ENCODE measurements around the gene NQO2.

The NQO2 gene

DNA sequence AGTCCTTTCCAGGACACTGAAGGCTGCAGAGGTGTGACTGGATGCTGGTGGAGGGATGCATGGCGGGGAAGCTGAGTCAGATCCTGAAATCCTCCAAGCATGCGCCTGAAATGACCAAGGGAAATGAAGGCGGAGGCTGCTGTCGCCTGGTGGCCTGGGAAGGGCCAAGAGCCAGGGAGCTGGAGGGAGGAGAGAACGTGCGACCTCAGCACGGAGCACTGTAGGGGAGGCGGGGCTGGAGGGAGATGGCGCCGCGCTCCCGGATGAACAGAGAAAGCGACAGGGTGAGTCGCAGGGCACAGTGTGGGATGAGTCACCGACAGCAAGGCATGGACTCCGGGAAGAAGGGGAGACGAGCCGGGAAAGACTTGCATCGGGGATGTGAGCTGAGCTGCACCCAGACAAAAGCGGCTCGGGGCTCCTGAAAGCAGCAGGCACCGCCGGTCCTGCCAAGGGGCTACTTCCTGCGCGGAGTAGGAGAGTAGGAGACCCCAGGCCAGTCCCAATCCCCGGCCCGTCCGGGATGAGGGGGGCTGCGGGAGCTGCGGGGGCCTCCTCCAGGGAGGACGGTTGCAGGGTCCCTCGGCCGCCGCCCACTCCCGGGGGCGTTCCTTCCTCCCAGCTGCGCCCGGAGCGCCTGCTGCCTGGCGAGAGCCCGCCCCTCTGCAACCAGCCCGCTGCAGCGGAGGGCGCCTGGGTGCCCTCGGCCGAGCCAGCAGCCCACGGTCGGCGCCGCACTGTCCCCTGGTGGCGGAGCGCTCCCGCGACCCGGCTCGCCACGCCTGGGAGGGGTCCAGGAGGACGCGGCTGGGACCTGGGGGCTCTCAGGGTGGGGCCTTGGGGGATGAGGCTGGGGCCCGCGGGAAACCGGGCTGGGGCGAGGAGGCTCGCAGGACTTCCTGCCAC is 11.0 kb upstream of the NQO2 start:
- TF ChIP-seq, protein P1, sequence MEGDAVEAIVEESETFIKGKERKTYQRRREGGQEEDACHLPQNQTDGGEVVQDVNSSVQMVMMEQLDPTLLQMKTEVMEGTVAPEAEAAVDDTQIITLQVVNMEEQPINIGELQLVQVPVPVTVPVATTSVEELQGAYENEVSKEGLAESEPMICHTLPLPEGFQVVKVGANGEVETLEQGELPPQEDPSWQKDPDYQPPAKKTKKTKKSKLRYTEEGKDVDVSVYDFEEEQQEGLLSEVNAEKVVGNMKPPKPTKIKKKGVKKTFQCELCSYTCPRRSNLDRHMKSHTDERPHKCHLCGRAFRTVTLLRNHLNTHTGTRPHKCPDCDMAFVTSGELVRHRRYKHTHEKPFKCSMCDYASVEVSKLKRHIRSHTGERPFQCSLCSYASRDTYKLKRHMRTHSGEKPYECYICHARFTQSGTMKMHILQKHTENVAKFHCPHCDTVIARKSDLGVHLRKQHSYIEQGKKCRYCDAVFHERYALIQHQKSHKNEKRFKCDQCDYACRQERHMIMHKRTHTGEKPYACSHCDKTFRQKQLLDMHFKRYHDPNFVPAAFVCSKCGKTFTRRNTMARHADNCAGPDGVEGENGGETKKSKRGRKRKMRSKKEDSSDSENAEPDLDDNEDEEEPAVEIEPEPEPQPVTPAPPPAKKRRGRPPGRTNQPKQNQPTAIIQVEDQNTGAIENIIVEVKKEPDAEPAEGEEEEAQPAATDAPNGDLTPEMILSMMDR (IDR thresholded peaks at IDR 0.05): peak; percentile 81
- H3K9me3 Mint-ChIP-seq: peaks cover 4% of the 10 kb centered on the region
- peak overlapping the region; percentile 95 for H3K4me3 Mint-ChIP-seq
- peak; percentile 93 for DNase-seq
- H3K27ac Mint-ChIP-seq: peak overlapping the region; percentile 100
- H3K27me3 Mint-ChIP-seq (ENCODE audit: low read depth, poor library complexity): peaks cover 15% of the 10 kb centered on the region
- H3K36me3 Mint-ChIP-seq (ENCODE audit: low read depth): no peaks in the 10 kb centered on the region
- peaks cover 56% of the 10 kb centered on the region for H3K4me1 Mint-ChIP-seq

DNA sequence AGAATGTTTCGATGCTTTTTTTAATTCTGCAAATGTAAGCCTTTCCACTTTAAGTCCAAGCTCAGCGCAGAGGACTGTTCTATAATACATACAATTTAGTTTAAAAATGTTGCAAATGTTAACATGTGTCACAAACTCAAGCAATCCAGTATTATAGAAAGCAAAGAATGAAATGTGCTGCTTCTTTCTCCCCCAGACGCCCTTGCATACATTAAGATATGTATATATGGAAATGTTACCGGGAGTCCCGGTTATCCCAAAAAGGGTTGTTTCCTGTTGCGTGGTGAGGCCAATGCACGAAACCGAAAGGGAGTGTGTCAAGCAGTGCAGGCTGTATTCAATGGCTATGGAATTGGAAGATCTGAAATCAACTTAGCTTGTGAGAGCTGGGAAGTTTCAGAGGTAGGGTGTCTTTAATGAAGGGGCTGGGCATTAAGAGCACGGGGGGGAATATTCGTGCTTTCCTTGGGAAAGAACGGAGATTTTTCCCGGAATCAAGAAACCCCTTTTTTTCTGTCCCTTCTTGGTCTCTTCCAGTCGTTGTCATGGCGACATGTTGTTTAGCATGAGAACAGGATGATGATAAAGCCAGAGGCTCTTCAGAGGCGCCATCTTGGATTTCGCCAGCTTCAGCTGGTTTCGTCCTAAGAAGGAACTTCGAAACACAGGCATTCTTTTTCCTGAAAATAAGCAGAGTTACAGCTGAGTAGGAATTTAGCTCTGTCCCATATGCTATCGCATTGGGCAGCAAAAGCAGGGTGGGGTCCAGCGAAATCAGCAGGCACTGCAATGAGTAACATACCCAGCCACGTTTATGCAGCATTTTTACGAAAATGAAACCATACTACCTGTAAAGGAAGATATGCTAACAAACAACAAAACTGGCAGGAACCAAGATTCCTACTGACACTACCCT is 10.1 kb upstream of the NQO2 start:
- Mint-ChIP-seq H3K27me3 (ENCODE audit: low read depth, poor library complexity) (peaks cover 12% of the 10 kb centered on the region), H3K4me1 (peaks cover 53% of the 10 kb centered on the region)

DNA sequence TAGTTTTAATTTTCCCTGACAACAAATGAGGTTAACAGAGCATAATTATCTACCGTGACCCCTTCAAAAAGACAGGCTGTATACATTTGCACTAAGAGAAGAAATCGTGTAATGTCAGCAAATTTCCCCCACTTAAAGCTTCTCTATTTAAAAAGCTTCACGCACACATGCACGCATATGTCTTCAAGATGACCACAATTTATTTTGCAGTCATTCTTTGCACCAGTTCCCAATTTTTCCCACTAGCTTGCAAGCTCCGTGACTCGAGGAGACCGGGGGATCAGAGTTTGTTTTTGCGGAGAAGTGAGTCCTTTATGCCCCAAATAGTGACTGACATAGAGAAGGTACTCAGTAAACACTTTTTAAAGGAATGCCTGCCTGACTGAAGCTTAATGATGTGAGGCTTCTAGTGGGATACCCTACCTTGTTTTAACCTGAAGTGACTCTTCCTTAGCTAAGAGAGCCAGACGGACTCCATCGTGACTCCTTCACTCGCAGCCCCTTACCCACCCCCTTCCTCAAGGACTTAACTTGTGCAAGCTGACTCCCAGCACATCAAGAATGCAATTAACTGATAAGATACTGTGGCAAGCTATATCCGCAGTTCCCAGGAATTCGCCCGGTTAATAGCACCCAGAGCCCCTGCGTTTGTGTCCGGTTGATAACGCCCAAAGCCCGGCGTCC is 9.3 kb upstream of the NQO2 start:
- peak overlapping the region; percentile 100 for H3K27ac Mint-ChIP-seq
- H3K27me3 Mint-ChIP-seq (ENCODE audit: low read depth, poor library complexity): peaks cover 12% of the 10 kb centered on the region
- peak overlapping the region; percentile 95 for H3K4me3 Mint-ChIP-seq
- no peak for DNase-seq
- H3K36me3 Mint-ChIP-seq (ENCODE audit: low read depth): no peaks in the 10 kb centered on the region
- TF ChIP-seq, protein P1 (IDR thresholded peaks at IDR 0.05): no peak
- H3K4me1 Mint-ChIP-seq: peaks cover 45% of the 10 kb centered on the region
- H3K9me3 Mint-ChIP-seq: peaks cover 4% of the 10 kb centered on the region

More for the DNA sequence above, 10.1 kb upstream of the NQO2 start:
- Mint-ChIP-seq H3K4me3 (peak overlapping the region; percentile 95), H3K27ac (peak overlapping the region; percentile 100), H3K9me3 (peaks cover 4% of the 10 kb centered on the region), H3K36me3 (ENCODE audit: low read depth) (no peaks in the 10 kb centered on the region)
- peak; percentile 67 for DNase-seq
- TF ChIP-seq, protein P1 (IDR thresholded peaks at IDR 0.05): no peak

DNA sequence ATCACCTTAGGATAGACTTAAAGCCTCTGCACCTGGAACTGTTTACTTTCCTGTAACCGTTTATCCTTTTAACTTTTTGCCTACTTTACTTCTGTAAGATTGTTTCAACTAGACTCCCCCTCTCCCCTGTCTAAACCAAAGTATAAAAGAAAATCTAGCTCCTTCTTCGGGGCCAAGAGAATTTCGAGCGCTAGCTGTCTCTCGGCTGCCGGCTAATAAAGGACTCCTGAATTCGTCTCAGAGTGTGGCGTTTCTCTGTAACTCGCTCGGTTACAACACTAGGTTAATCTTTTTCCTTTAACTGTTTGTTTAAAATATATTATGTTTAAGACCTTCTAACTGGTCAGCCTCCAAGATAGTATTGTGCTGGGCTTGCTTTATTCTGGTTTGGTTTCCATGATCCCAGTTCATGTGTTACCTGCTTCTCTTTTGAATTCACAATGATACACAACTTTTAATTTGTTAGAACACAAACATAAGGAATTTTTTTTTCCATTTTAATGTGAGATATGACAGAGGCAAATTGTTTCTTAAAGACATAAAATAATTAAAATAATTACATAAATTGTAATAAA is 8.7 kb upstream of the NQO2 start:
- Mint-ChIP-seq H3K27ac (peak overlapping the region; percentile 100), H3K27me3 (ENCODE audit: low read depth, poor library complexity) (peaks cover 11% of the 10 kb centered on the region), H3K4me3 (peak overlapping the region; percentile 95), H3K9me3 (peaks cover 4% of the 10 kb centered on the region), H3K4me1 (peaks cover 40% of the 10 kb centered on the region), H3K36me3 (ENCODE audit: low read depth) (no peaks in the 10 kb centered on the region)
- no peak for DNase-seq
- TF ChIP-seq, protein P1 (IDR thresholded peaks at IDR 0.05): no peak

DNA sequence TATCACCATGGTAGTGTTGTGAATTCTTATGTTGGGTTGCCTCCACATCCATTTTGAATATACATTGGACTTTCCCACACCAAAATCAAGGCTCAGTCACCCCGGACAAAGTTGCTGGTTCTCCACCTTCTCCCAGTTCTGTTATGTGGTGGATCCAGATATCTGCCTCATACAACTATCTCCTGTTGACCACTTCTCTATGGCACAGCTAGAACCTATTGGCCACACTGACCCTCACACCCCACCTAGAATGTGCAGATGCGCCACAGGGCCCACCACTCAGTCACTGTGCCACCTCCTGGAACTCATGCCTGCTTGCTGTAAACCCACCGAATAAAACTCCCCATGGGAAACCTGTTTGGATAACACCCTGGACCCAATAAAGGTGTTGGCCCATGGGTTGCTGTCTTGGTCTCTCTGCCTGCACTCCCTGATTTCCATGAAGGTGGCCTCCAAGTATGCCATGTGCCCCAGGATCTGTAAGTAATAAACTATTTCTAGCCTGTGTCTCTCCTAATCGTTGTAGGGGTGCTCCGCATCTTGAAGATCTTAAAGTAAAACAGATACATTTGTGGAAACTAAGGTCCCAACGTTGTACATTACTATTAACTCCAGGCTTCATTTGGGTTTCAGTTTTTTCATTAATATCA is 7.2 kb upstream of the NQO2 start:
- TF ChIP-seq, protein P1 (IDR thresholded peaks at IDR 0.05): no peak

More for the DNA sequence above, 7.2 kb upstream of the NQO2 start:
- Mint-ChIP-seq H3K36me3 (ENCODE audit: low read depth) (no peaks in the 10 kb centered on the region), H3K9me3 (peaks cover 4% of the 10 kb centered on the region), H3K27me3 (ENCODE audit: low read depth, poor library complexity) (peaks cover 5% of the 10 kb centered on the region), H3K4me1 (peaks cover 28% of the 10 kb centered on the region), H3K27ac (no peak overlapping the region), H3K4me3 (no peak overlapping the region)
- DNase-seq: no peak
